Stomach smooth muscle (tissue), 2 donors: ENCODE data around the gene UBXN7.
"Not testable (repeated sequence)": the region's sequence is repeated elsewhere in the genome, so short reads cannot be mapped to it uniquely, and the experiment has no call there.

ENCODE experiments used
- H3K27ac ChIP-seq: one replicate; pipeline ENCODE4 v1.7.0; 2013; ENCODE audit warnings: mild to moderate bottlenecking, low read length, inconsistent platforms
- H3K27me3 ChIP-seq, 2 donors: one replicate each; pipeline ENCODE4 v1.7.0; 2013; ENCODE audit warnings: low read length in 2 of 2; ENCODE audit not compliant: insufficient read depth in 2 of 2, control insufficient read depth in 1 of 2
- H3K36me3 ChIP-seq, 2 donors: one replicate each; pipeline ENCODE4 v1.7.0; 2013; ENCODE audit warnings: low read length in 2 of 2; ENCODE audit not compliant: control insufficient read depth in 2 of 2, insufficient read depth in 2 of 2
- H3K4me1 ChIP-seq: one replicate; pipeline ENCODE4 v1.7.0; 2013; ENCODE audit warnings: low read length; ENCODE audit not compliant: control insufficient read depth, insufficient read depth
- H3K4me3 ChIP-seq, 2 donors: one replicate each; pipeline ENCODE4 v1.7.0; 2013; ENCODE audit warnings: low read length in 2 of 2
- H3K9ac ChIP-seq, 2 donors: one replicate each; pipeline ENCODE4 v1.7.0; 2013; ENCODE audit warnings: low read length in 2 of 2, mild to moderate bottlenecking in 1 of 2
- H3K9me3 ChIP-seq, 2 donors: one replicate each; pipeline ENCODE4 v1.7.0; 2013; ENCODE audit warnings: low read length in 2 of 2; ENCODE audit not compliant: control insufficient read depth in 2 of 2
- donor health status: healthy.
- donor health status: Pancreatic carcinoma.

UBXN7 gene, protein sequence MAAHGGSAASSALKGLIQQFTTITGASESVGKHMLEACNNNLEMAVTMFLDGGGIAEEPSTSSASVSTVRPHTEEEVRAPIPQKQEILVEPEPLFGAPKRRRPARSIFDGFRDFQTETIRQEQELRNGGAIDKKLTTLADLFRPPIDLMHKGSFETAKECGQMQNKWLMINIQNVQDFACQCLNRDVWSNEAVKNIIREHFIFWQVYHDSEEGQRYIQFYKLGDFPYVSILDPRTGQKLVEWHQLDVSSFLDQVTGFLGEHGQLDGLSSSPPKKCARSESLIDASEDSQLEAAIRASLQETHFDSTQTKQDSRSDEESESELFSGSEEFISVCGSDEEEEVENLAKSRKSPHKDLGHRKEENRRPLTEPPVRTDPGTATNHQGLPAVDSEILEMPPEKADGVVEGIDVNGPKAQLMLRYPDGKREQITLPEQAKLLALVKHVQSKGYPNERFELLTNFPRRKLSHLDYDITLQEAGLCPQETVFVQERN

GRCh38 chr3:196432137-196432879, at the start of gene UBXN7:
UBXN7 (minus strand) TSS chr3:196432427; CDS start chr3:196432399, 28 bp downstream.
- Histone ChIP-seq H3K9me3 (no peaks in the 10 kb centered on the region), H3K4me1 (peaks cover 11% of the 10 kb centered on the region), H3K27me3 (no peaks in the 10 kb centered on the region), H3K36me3 (no peaks in the 10 kb centered on the region), H3K9ac (peak within 1 kb of the TSS; percentile 87 to 92), H3K27ac (peak within 1 kb of the TSS; percentile 93), H3K4me3 (peak within 1 kb of the TSS; percentile 79 to 95)

DNA sequence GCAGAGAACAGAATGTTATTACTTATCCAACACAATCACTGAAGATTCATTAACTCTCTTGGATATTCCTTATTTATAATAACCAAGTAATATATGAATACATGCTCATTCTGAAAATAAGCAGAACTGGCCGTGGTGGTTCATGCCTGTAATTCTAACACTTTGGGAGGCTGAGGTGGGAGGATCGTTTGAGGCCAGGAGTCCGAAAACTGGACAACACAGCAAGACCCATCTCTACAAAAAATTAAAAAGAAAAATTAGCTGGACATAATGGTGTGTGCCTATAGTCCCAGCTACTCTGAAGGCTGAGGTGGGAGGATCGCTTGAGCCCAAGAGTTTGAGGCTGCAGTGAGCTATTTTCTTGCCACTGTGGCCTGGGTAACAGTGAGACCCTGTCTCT, 45.5 kb upstream of the UBXN7 start:
- Histone ChIP-seq H3K9me3 (no peaks in the 10 kb centered on the region), H3K9ac (no peak overlapping the region), H3K27ac (no peak overlapping the region), H3K27me3 (no peaks in the 10 kb centered on the region), H3K36me3 (peaks cover 19 to 29% of the 10 kb centered on the region in 2 donors), H3K4me3 (no peak overlapping the region), H3K4me1 (no peaks in the 10 kb centered on the region)

DNA sequence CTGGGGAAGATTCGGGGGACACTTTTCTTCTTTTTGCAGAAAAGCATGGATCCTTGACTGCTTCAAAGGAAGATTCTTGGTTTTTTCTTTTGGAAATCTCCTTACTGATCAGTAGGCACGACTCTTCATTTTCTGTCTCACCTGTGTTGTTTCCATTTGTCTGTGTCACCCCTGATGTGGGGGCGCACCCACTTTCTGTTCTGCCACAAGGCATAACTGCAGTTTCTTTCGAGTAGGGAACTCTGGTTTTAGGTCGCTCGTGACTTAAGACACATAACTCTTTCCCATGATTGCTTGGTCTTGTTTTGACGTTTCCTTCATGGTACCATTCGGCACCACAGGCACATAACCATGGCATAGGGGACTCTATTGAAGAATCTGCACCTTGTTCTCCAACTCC, 40.1 kb upstream of the UBXN7 start:
- no peak overlapping the region for H3K9ac ChIP-seq
- H3K36me3 ChIP-seq, result peaks cover 21 to 24% of the 10 kb centered on the region in 2 donors
- H3K4me3 ChIP-seq, result no peak overlapping the region
- no peaks in the 10 kb centered on the region for H3K27me3 ChIP-seq
- H3K9me3 ChIP-seq, result no peaks in the 10 kb centered on the region
- H3K4me1 ChIP-seq, result no peaks in the 10 kb centered on the region
- no peak overlapping the region for H3K27ac ChIP-seq

GRCh38 chr3:196471551-196471950, 39.3 kb upstream of the UBXN7 start:
- Histone ChIP-seq H3K27ac (no peak overlapping the region), H3K27me3 (no peaks in the 10 kb centered on the region), H3K36me3 (peaks cover 21 to 24% of the 10 kb centered on the region in 2 donors), H3K4me1 (no peaks in the 10 kb centered on the region), H3K9ac (no peak overlapping the region), H3K9me3 (no peaks in the 10 kb centered on the region), H3K4me3 (no peak overlapping the region)

- not testable (repeated sequence) for H3K27me3 ChIP-seq, H3K9me3 ChIP-seq, H3K4me1 ChIP-seq, H3K4me3 ChIP-seq, H3K9ac ChIP-seq, H3K27ac ChIP-seq
- H3K36me3 ChIP-seq, result peaks cover 21 to 24% of the 10 kb centered on the region in 2 donors
Observed at GRCh38 chr3:196470182-196470581, 38.0 kb upstream of the UBXN7 start.

- peaks cover 0 to 4% of the 10 kb centered on the region in 2 donors for H3K36me3 ChIP-seq
- no peak overlapping the region for H3K27ac ChIP-seq
- no peaks in the 10 kb centered on the region for H3K9me3 ChIP-seq
- H3K4me1 ChIP-seq, result no peaks in the 10 kb centered on the region
- H3K4me3 ChIP-seq, result no peak overlapping the region
- H3K27me3 ChIP-seq, result no peaks in the 10 kb centered on the region
- no peak overlapping the region for H3K9ac ChIP-seq
Observed at GRCh38 chr3:196463804-196464203, 31.6 kb upstream of the UBXN7 start.

GRCh38 chr3:196463478-196463756, 31.2 kb upstream of the UBXN7 start:
- Histone ChIP-seq H3K4me3 (no peak overlapping the region), H3K36me3 (peaks cover 0 to 3% of the 10 kb centered on the region in 2 donors), H3K27me3 (no peaks in the 10 kb centered on the region), H3K9me3 (no peaks in the 10 kb centered on the region), H3K9ac (no peak overlapping the region), H3K4me1 (no peaks in the 10 kb centered on the region), H3K27ac (no peak overlapping the region)

DNA sequence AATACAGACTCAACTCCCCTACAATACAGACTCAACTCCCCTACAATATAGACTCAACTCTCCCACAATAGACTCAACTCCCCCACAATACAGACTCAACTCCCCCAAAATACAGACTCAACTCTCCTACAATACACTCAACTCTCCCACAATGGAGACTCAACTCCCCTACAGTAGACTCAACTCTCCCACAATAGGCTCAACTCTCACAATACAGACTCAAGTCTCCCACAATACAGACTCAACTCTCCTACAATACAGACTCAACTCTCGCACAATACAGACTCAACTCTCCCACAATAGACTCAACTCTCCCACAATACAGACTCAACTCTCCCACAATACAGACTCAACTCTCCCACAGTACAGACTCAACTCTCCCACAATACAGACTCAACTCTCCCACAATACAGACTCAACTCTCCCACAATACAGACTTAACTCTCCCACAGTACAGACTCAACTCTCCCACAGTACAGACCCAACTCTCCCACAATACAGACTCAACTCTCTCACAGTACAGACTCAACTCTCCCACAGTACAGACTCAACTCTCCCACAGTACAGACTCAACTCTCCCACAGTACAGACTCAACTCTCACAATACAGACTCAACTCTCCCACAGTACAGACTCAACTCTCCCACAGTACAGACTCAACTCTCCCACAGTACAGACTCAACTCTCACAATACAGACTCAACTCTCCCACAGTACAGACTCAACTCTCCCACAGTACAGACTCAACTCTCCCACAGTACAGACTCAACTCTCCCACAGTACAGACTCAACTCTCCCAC, 30.7 kb upstream of the UBXN7 start:
- not testable (repeated sequence) for H3K9me3 ChIP-seq, H3K9ac ChIP-seq, H3K27ac ChIP-seq, H3K27me3 ChIP-seq, H3K4me1 ChIP-seq, H3K36me3 ChIP-seq, H3K4me3 ChIP-seq

DNA sequence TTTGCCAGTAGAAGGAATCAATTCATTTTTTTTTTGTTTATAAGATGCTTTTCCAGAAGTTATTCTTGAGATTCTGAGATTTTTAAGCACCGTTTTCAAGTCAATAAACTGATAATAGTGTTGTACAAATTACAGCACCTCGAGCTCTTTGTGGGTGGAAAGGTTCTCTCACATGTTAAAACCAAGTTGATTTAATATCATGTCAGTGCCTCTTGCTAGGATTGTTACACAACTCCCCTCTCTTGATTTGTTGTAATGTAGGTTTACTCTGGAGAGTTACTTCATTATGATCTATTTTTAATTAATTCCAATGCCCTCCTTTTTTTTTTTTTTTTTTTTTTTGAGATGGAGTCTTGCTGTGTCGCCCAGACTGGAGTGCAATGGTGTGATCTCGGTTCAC, 25.8 kb upstream of the UBXN7 start:
- Histone ChIP-seq H3K4me1 (no peaks in the 10 kb centered on the region), H3K27ac (no peak overlapping the region), H3K9ac (no peak overlapping the region), H3K9me3 (no peaks in the 10 kb centered on the region), H3K27me3 (no peaks in the 10 kb centered on the region), H3K4me3 (no peak overlapping the region), H3K36me3 (peaks cover 0 to 6% of the 10 kb centered on the region in 2 donors)

- H3K9me3 ChIP-seq, H3K4me1 ChIP-seq, H3K4me3 ChIP-seq, H3K9ac ChIP-seq, H3K27ac ChIP-seq, H3K27me3 ChIP-seq, H3K36me3 ChIP-seq: not testable (repeated sequence)
Observed at GRCh38 chr3:196457470-196457869, 25.2 kb upstream of the UBXN7 start.
